Gastrocnemius medialis (tissue), 4 donors: ENCODE data around the gene URB2.

Source experiments
- POLR2A ChIP-seq, 2 donors: fragments of 450-650 bp; IDR thresholded peaks; one replicate each; pipeline ENCODE4 v1.6.1; 2017; ENCODE audit warnings: antibody characterized with exemption in 2 of 2, mild to moderate bottlenecking in 2 of 2, moderate library complexity in 2 of 2
- TF ChIP-seq, protein P1 (sequence below), 5 experiments: fragments of 450-650 bp in 3 of 5; fragments of 200-600 bp in 2 of 5; sonication (generic) in 2 of 5; IDR thresholded peaks in 4 of 5; conservative IDR thresholded peaks in 1 of 5; 1 replicate in 4 of 5; 2 replicates in 1 of 5; pipeline ENCODE4 v1.5.1; 2016 to 2019; ENCODE audit warnings: antibody characterized with exemption in 5 of 5, mild to moderate bottlenecking in 3 of 5, moderate library complexity in 3 of 5

DNA sequence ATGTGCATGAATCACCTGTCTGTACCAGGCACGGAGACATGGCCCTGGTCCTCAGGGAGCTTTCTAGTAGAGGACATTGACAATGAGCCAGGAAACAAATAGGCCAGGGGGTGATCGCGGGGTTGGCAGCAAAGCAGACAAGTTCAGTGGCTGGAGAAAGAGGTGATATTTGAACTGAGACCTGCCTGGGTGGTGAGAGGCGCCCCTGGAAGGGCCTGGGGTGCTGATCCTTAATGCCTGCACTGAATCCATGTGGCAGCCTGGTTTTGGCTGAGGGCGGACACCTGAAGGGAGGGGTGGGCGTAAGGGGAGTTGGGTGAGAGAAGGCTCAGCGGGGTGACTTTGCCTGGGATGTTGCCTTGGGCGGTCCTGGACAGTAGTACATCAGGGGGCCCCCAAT lies 35.9 kb downstream of the URB2 start:
- TF ChIP-seq, protein P1, sequence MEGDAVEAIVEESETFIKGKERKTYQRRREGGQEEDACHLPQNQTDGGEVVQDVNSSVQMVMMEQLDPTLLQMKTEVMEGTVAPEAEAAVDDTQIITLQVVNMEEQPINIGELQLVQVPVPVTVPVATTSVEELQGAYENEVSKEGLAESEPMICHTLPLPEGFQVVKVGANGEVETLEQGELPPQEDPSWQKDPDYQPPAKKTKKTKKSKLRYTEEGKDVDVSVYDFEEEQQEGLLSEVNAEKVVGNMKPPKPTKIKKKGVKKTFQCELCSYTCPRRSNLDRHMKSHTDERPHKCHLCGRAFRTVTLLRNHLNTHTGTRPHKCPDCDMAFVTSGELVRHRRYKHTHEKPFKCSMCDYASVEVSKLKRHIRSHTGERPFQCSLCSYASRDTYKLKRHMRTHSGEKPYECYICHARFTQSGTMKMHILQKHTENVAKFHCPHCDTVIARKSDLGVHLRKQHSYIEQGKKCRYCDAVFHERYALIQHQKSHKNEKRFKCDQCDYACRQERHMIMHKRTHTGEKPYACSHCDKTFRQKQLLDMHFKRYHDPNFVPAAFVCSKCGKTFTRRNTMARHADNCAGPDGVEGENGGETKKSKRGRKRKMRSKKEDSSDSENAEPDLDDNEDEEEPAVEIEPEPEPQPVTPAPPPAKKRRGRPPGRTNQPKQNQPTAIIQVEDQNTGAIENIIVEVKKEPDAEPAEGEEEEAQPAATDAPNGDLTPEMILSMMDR (IDR thresholded peaks at IDR 0.05 in 4 of 5, conservative IDR thresholded peaks at IDR 0.05 in 1 of 5) = no peak
- no peak for TF ChIP-seq POLR2A (IDR thresholded peaks at IDR 0.05)
